Anterior cingulate cortex (tissue), 58 donors: ENCODE results near the gene STK36.

ENCODE experiments used
- DNase-seq, 58 donors: peaks; one replicate each; lab custom pipeline; 2025; lab: John Stamatoyannopoulos, UW

STK36 gene

DNA sequence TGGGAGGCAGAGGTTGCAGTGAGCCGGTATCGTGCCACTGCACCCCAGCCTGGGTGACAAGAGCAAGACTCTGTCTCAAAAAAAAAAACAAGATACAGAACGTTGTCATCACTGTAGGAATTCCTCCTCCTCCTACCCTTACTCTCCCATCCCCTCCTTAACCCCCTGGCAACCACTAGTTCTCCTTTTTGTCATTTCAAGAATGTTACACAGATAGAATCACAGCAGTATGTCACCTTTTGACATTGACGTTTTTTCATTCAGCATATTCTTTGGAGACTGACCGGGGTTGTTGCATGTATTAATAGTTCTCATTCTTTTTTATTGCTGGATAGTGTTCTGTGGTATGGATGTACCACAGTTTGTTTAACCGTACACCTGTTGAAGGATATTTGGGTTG lies 71.2 kb downstream of the STK36 start:
- no peak for DNase-seq

DNA sequence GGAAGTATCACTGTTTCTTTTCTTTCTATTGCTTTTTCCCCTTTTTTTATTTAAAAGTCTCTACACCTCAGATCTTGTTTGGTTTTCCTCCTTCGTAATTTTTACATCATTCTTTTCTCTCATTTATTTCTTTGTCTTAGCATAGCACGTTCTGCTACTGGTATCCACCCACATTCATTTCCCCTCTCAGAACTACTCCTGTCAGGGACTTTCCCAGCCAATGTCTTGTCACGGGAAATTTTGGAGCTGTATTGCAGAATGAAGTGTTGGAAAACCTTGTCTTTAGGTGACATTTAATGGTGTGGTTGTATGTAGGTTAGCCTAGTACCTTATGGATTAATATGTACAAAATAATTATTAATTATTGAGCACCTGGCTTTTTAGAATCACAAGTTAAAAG lies 72.7 kb downstream of the STK36 start:
- DNase-seq = no peak

DNA sequence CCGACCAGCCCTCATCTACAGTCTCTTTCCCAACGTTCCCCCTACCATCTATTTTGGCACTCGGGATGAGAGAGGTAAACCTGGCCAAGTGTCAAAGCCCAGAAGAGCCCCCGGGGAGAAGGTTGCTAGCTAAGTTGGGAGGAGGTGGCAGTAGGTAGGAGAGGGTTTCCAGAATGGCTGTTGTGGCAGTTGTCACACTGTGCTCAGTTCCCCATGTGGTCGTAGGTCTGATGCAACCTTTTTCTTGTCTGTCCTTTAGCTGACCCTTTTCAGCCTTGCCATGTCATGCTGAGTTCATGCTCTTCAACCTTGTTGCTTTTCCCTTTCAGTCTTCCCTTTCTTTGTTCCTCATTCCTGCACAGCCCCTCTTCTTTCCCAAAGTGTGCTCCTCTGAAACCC lies 73.3 kb downstream of the STK36 start:
- peak in 2 of 58 donors; percentile 8 to 80 for DNase-seq

DNA sequence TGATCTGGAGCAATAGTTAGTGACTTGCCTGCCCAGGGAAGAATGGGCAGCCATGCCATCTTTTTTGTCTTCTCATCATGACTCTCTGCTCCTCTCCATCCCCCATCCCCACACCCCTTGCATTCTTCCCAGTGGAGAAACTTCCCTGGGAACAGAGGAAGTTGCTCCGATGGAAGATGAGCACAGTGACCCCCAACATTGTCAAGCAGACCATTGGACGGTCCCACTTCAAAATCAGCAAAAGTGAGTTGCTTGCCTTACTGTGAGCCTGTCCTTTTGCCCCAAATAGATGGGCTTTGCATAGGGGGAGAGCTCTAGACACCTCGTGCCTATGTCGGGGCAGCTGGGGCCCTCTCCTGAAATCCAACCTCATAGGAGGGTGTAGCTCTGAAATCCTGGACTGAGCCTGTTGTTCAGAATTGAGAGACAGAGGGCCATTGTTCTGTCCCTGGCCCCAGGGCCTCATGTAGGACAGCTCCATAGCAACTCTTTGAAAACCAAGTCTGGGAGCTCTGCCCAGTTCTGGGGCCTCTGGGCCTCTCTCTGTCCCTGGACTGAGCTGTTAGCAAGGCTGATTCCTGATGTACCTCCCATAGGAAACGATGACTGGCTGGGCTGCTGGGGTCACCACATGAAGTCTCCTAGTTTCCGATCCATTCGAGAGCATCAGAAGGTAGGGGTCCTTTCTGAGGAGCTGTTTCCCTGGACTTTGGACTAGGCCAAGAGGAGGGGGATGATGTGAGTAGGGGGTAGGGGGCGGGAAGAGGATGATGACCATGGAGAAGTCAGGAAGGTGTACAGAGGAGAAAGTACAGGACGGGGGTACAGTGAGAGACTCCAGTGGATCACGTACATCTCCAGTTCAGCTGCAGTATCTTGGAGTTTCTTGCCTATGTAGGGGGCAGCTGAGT lies 73.9 kb downstream of the STK36 start:
- peak in 56 of 58 donors; percentile 6 to 98 (median 86) for DNase-seq

DNA sequence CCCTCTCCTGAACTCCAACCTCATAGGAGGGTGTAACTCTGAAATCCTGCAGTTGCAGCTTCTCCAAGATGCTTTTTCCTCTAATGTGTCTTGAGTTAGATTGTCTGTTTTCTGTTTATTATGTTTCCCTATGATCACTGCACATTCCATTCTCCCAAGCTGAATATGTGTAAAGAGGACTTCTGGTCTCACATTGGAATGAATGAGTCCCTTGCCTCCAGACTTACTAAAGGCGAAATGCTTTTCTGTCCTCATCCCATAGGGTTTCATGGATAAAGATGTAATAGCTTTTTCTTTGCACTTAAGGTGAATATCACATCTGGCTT lies 74.5 kb downstream of the STK36 start:
- no peak for DNase-seq

DNA sequence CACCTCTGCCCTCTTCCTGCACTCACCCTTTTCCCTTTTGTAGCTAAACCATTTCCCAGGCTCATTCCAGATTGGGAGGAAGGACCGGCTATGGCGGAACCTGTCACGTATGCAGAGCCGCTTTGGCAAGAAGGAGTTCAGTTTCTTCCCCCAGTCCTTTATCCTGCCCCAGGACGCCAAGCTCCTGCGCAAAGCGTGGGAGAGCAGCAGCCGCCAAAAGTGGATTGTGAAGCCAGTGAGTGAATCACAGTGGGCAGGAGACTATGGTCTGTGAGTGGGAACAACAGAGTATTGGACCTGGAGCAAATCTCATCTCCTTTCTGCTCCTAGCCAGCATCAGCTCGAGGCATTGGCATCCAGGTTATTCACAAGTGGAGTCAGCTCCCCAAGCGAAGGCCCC lies 75.1 kb downstream of the STK36 start:
- peak in 2 of 58 donors; percentile 13 to 28 for DNase-seq

DNA sequence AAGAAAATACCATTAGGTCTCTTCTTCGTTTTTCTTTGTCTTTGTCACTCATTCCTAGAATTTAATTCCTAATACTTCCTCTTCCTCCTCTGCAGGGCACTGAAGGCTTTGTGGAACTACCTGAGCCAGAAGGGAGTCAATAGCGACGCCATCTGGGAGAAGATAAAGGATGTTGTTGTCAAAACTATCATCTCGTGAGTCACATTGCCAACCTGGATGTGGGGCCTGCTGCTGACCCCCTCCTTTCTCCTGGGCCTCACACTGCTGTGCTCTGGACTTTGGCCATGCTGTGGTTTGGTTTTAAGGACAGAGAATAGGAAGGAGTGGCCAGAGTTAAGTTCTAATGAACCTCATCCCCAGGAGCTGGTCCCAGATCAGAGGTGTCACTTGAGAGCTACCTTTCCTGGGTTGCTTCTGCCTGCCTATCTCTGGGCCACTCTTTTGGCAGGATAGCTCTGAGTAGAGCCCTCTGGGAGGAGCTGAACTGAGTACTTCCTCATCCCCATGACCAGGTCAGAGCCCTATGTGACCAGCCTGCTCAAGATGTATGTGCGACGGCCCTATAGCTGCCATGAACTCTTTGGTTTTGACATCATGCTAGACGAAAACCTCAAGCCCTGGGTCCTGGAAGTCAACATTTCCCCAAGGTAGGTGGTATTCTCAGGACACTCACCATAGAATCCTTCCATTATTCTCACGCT lies 77.0 kb downstream of the STK36 start:
- no peak for DNase-seq
